Astrocyte (in vitro differentiated cells and primary cell): ENCODE data around the gene LANCL1.

Source experiments
- CTCF ChIP-seq: IDR thresholded peaks from 2 replicates; pipeline ENCODE4 v1.5.1; 2011; ENCODE audit warnings: low read depth, mild to moderate bottlenecking, inconsistent platforms, low read length, moderate library complexity; ENCODE audit not compliant: insufficient read depth
- EZH2 ChIP-seq: IDR thresholded peaks from 2 replicates; pipeline ENCODE4 v1.6.1; 2012; ENCODE audit warnings: mild to moderate bottlenecking, low read length, inconsistent platforms; ENCODE audit not compliant: insufficient read depth

GRCh38 chr2:210442878-210443277 is 33.7 kb downstream of the LANCL1 start:
- TF ChIP-seq CTCF (no peak), EZH2 (no peak)
